Activated CD4-positive, alpha-beta T cell treated with anti-CD3 and anti-CD28 coated beads for 36 hours (primary cell): ENCODE results near the gene SNAP29. TPM values are rescaled to one million over a fixed set of nuclear protein-coding genes. Genes with fewer than 3 reads are reported as not detected.

Source experiments
- ATAC-seq: fragments of 200-7000 bp; cut with Tn5 transposase; one replicate; pipeline ENCODE4 v1.10.0; 2021; ENCODE audit warnings: mild to moderate bottlenecking, moderate library complexity
- CTCF ChIA-PET: fragments of 350-600 bp; sonication (Branson Sonifier 250); formaldehyde crosslinking; loops from one replicate; lab custom pipeline; 2021; ENCODE audit warnings: antibody characterized with exemption; lab: Charles Lee
- POLR2A ChIA-PET: fragments of 350-600 bp; sonication (Branson Sonifier 250); formaldehyde crosslinking; loops from one replicate; lab custom pipeline; 2021; ENCODE audit warnings: antibody characterized with exemption, inconsistent platforms; lab: Charles Lee
- DNase-seq: peaks from one replicate; pipeline ENCODE4 v3.0.0-alpha.2; 2020
- H3K27ac Mint-ChIP-seq: one replicate; pipeline ENCODE4 v1.8.0; 2021; ENCODE audit warnings: mixed read lengths
- H3K27me3 Mint-ChIP-seq: one replicate; pipeline ENCODE4 v1.8.0; 2021; ENCODE audit warnings: mixed read lengths
- H3K36me3 Mint-ChIP-seq: one replicate; pipeline ENCODE4 v1.8.0; 2021; ENCODE audit warnings: low read depth, mixed read lengths
- H3K4me1 Mint-ChIP-seq: one replicate; pipeline ENCODE4 v1.8.0; 2021; ENCODE audit warnings: mixed read lengths
- H3K4me3 Mint-ChIP-seq: one replicate; pipeline ENCODE4 v1.8.0; 2021; ENCODE audit warnings: mild to moderate bottlenecking, moderate library complexity, mixed read lengths
- H3K9me3 Mint-ChIP-seq: one replicate; pipeline ENCODE4 v1.8.0; 2021; ENCODE audit warnings: low read depth, mixed read lengths
- intact Hi-C, 2 experiments: fragments of 100-400 bp; cut with DNase I in 1 of 2; cut with micrococcal nuclease in 1 of 2; formaldehyde crosslinking; loops; one replicate each; pipeline versions ENCODE4 v1.14.2 to v1.15.1; 2022 to 2024; cut with DNase I, micrococcal nuclease
- total RNA-seq, 2 experiments: library from RNA; stranded (reverse); gene quantifications; one replicate each; pipeline ENCODE4 v1.2.3, GENCODE V29; 2021

SNAP29 gene
- total RNA-seq, 2 experiments from 2014 or later = 22.8 to 33.8 TPM

- ChIA-PET CTCF (interaction anchor here (0.9 kb wide), 1 partner anchor 18 kb away, joined by 4 read pairs; no protein-coding TSS in a partner anchor), POLR2A (no interaction called here)
- H3K27me3 Mint-ChIP-seq = no peaks in the 10 kb centered on the region
- peaks cover 3% of the 10 kb centered on the region for H3K4me1 Mint-ChIP-seq
- no peak overlapping the region for H3K4me3 Mint-ChIP-seq
- peak overlapping the region; percentile 17 for H3K27ac Mint-ChIP-seq
- H3K9me3 Mint-ChIP-seq = no peaks in the 10 kb centered on the region
- ATAC-seq = no peak
- intact Hi-C loops = no loop called here
- DNase-seq = no peak
- H3K36me3 Mint-ChIP-seq = peaks cover 7% of the 10 kb centered on the region
These were observed 9.5 kb downstream of the SNAP29 start for GRCh38 chr22:20868025-20868962.

- Mint-ChIP-seq H3K27me3 (no peaks in the 10 kb centered on the region), H3K4me1 (peaks cover 3% of the 10 kb centered on the region), H3K4me3 (no peak overlapping the region), H3K36me3 (peaks cover 9% of the 10 kb centered on the region), H3K27ac (no peak overlapping the region), H3K9me3 (no peaks in the 10 kb centered on the region)
- ATAC-seq (no peak), DNase-seq (no peak)
- ChIA-PET CTCF (no interaction called here), POLR2A (no interaction called here)
- intact Hi-C loops = no loop called here
These were observed 10.4 kb downstream of the SNAP29 start for GRCh38 chr22:20869234-20869633.

- ATAC-seq = no peak
- Mint-ChIP-seq H3K4me3 (no peak overlapping the region), H3K27me3 (no peaks in the 10 kb centered on the region), H3K36me3 (peaks cover 11% of the 10 kb centered on the region), H3K27ac (no peak overlapping the region), H3K4me1 (no peaks in the 10 kb centered on the region), H3K9me3 (no peaks in the 10 kb centered on the region)
- DNase-seq = no peak
- ChIA-PET POLR2A (interaction anchor here (0.6 kb wide), 1 partner anchor 25 kb away, joined by 6 read pairs; no protein-coding TSS in a partner anchor), CTCF (no interaction called here)
- intact Hi-C loops = no loop called here
These were observed 14.4 kb downstream of the SNAP29 start for GRCh38 chr22:20873214-20873613.

DNA sequence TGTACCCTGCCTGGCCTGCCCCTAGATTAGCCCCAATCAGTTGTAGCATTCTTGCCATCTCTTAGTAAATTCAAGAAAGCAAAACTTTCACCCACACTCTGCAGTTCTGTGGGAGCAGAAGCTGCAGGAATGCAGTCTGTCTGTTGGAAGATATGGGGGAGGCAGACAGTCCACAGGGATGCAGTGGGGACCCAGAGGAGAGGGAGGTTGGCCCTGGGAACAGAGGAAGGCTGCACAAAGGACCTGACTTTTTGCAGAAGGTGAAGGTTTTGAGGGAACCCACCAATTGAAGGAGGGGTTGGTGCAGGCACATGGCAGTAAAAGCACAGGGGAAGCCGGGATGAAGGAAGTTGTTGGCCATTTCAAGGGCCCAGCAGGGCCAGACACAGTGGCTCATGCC lies 16.5 kb downstream of the SNAP29 start:
- H3K4me3 Mint-ChIP-seq = no peak overlapping the region
- ChIA-PET POLR2A (interaction anchor here (0.6 kb wide), 1 partner anchor 40 kb away, joined by 3 read pairs; no protein-coding TSS in a partner anchor), CTCF (interaction anchor here (0.7 kb wide), 1 partner anchor 25 kb away, joined by 3 read pairs; no protein-coding TSS in a partner anchor)
- ATAC-seq (no peak), DNase-seq (no peak)
- intact Hi-C loops = no loop called here
- peaks cover 8% of the 10 kb centered on the region for H3K36me3 Mint-ChIP-seq
- no peaks in the 10 kb centered on the region for H3K4me1 Mint-ChIP-seq
- H3K9me3 Mint-ChIP-seq = no peaks in the 10 kb centered on the region
- no peaks in the 10 kb centered on the region for H3K27me3 Mint-ChIP-seq
- H3K27ac Mint-ChIP-seq = no peak overlapping the region

- H3K4me3 Mint-ChIP-seq = no peak overlapping the region
- no peak for ATAC-seq
- H3K9me3 Mint-ChIP-seq = no peaks in the 10 kb centered on the region
- no peaks in the 10 kb centered on the region for H3K4me1 Mint-ChIP-seq
- H3K27ac Mint-ChIP-seq = no peak overlapping the region
- peaks cover 17% of the 10 kb centered on the region for H3K36me3 Mint-ChIP-seq
- CTCF ChIA-PET = no interaction called here
- no peak for DNase-seq
- intact Hi-C loops = no loop called here
- no peaks in the 10 kb centered on the region for H3K27me3 Mint-ChIP-seq
- POLR2A ChIA-PET = no interaction called here
These were observed 18.9 kb downstream of the SNAP29 start for GRCh38 chr22:20877715-20878114.

GRCh38 chr22:20881231-20881630 lies 22.4 kb downstream of the SNAP29 start:
- ChIA-PET CTCF (interaction anchor here (1.1 to 1.2 kb wide), 2 partner anchors 8 to 36 kb away, joined by 3 to 4 read pairs; no protein-coding TSS in a partner anchor), POLR2A (no interaction called here)
- no peak overlapping the region for H3K4me3 Mint-ChIP-seq
- DNase-seq (no peak), ATAC-seq (no peak)
- no peaks in the 10 kb centered on the region for H3K27me3 Mint-ChIP-seq
- H3K9me3 Mint-ChIP-seq = no peaks in the 10 kb centered on the region
- H3K36me3 Mint-ChIP-seq = peaks cover 23% of the 10 kb centered on the region
- intact Hi-C loops = no loop called here
- no peak overlapping the region for H3K27ac Mint-ChIP-seq
- H3K4me1 Mint-ChIP-seq = no peaks in the 10 kb centered on the region

GRCh38 chr22:20881869-20882815 lies 23.3 kb downstream of the SNAP29 start:
- POLR2A ChIA-PET = no interaction called here
- Mint-ChIP-seq H3K4me1 (no peaks in the 10 kb centered on the region), H3K9me3 (no peaks in the 10 kb centered on the region), H3K36me3 (peaks cover 20% of the 10 kb centered on the region), H3K27ac (no peak overlapping the region), H3K4me3 (no peak overlapping the region), H3K27me3 (no peaks in the 10 kb centered on the region)
- CTCF ChIA-PET = interaction anchor here (0.6 kb wide), 1 partner anchor 11 kb away, joined by 3 read pairs; no protein-coding TSS in a partner anchor
- ATAC-seq = no peak
- intact Hi-C loops = no loop called here
- DNase-seq = no peak

DNA sequence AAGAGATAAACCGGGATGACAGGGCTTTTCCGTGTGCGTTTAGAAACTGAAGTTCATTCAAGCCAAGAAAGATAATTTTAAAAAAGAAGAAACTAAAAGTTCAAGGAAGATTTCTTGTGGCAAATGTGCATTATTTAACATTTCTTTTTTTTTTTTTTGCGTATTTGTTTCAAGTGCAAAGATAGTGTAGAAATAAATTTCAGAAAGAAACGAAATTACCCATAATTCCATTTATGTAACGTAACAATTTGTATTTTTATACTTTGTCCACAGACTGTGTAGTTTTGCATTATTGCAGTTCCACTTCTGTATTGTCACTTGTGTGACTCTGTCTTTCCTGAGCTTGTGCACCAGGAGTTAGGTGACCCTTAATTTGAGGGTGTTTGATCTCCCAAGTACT lies 24.0 kb downstream of the SNAP29 start:
- Mint-ChIP-seq H3K36me3 (peaks cover 25% of the 10 kb centered on the region), H3K4me1 (no peaks in the 10 kb centered on the region), H3K27ac (no peak overlapping the region), H3K4me3 (no peak overlapping the region), H3K27me3 (no peaks in the 10 kb centered on the region), H3K9me3 (no peaks in the 10 kb centered on the region)
- intact Hi-C loops = no loop called here
- ChIA-PET POLR2A (no interaction called here), CTCF (interaction anchor here (0.6 kb wide), 1 partner anchor 11 kb away, joined by 3 read pairs; no protein-coding TSS in a partner anchor)
- ATAC-seq (no peak), DNase-seq (no peak)

- CTCF ChIA-PET = interaction anchor here (0.6 to 0.7 kb wide), 2 partner anchors 53 to 55 kb away, joined by 3 read pairs; no protein-coding TSS in a partner anchor
- Mint-ChIP-seq H3K4me1 (no peaks in the 10 kb centered on the region), H3K4me3 (no peak overlapping the region), H3K27me3 (no peaks in the 10 kb centered on the region), H3K36me3 (peaks cover 31% of the 10 kb centered on the region), H3K27ac (no peak overlapping the region), H3K9me3 (no peaks in the 10 kb centered on the region)
- intact Hi-C loops = no loop called here
- DNase-seq (no peak), ATAC-seq (no peak)
- POLR2A ChIA-PET = no interaction called here
These were observed 25.6 kb downstream of the SNAP29 start for GRCh38 chr22:20884454-20884853.

- H3K27ac Mint-ChIP-seq = no peak overlapping the region
- H3K4me1 Mint-ChIP-seq = no peaks in the 10 kb centered on the region
- ChIA-PET POLR2A (no interaction called here), CTCF (interaction anchor here (0.6 to 1.7 kb wide), 5 partner anchors 14 to 56 kb away, joined by 3 to 8 read pairs (median 4); partner anchors contain the start of gene CRKL)
- peaks cover 35% of the 10 kb centered on the region for H3K36me3 Mint-ChIP-seq
- H3K4me3 Mint-ChIP-seq = no peak overlapping the region
- no peaks in the 10 kb centered on the region for H3K9me3 Mint-ChIP-seq
- DNase-seq (no peak), ATAC-seq (no peak)
- H3K27me3 Mint-ChIP-seq = no peaks in the 10 kb centered on the region
- intact Hi-C loops = no loop called here
These were observed 26.3 kb downstream of the SNAP29 start for GRCh38 chr22:20885017-20885556.
